Measurements from ENCODE around the gene TBCD. TPM values are rescaled to one million over a fixed set of nuclear protein-coding genes. Genes with fewer than 3 reads are reported as not detected.

The TBCD gene
- total RNA-seq, 1 experiment from 2014 or later, result 173 TPM

- Mint-ChIP-seq H3K4me3 (no peak overlapping the region), H3K36me3 (no peaks in the 10 kb centered on the region), H3K4me1 (no peaks in the 10 kb centered on the region), H3K9me3 (no peaks in the 10 kb centered on the region), H3K27ac (no peak overlapping the region), H3K27me3 (ENCODE audit: low read depth) (peaks cover 9% of the 10 kb centered on the region)
- ChIA-PET CTCF (interaction anchor here (0.6 to 1.4 kb wide), 4 partner anchors 18 to 371 kb away, joined by 3 to 8 read pairs (median 3); no protein-coding TSS in a partner anchor), POLR2A (no interaction called here)
- no peak for TF ChIP-seq ZNF263 (CRISPR knock-in tag; IDR thresholded peaks at IDR 0.05; ENCODE audit: low read depth)
- no peak for TF ChIP-seq ESRRA (CRISPR knock-in tag; IDR thresholded peaks at IDR 0.05; ENCODE audit: borderline replicate concordance)
- no peak for TF ChIP-seq NFATC4 (CRISPR knock-in tag; IDR thresholded peaks at IDR 0.05)
- TF ChIP-seq ATF2 (CRISPR knock-in tag; IDR thresholded peaks at IDR 0.05; ENCODE audit: borderline replicate concordance, low read depth), result no peak
- DNase-seq (ENCODE audit: low spot score), result no peak
- no peak for ATAC-seq
Observed at GRCh38 chr17:82709676-82710498, 42.0 kb upstream of the TBCD start.

DNA sequence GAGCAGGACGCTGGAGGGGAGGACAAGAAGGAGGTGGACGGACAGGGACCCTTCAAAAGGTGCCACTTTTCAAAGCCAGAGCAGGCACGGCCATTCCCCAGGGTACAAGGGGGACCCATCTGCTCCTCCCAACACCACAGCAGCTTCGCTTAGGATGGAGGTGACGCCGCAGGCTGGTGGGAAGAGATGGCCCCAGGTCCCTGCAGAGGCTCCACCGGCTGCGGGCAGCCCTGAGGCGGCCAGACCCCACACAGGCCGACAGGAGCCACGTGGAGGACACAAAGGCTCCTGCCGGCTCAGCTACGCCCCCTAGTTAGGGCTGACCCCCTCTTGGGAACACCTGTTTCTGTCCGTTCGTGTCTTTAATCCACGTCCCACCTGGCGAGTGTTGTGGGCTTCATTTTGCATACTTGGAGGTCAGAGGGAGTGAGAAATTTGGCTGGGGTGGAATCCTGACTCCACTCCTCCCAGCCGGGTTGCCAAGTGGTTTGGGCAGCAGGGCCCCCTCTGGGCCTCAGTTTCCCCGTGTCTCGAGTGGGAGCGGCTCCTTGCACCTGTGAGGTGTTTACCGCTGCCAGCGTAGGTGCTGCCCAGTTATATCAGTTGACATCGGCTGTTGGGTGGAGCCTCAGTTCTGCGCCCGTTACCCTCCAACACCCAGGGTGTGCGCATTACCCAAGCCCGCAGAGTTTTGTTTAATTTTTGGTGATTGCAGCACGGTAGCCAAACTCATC lies 41.2 kb upstream of the TBCD start:
- H3K27me3 Mint-ChIP-seq (ENCODE audit: low read depth), result peaks cover 17% of the 10 kb centered on the region
- ChIA-PET CTCF (interaction anchor here (0.6 to 1.8 kb wide), 4 partner anchors 18 to 372 kb away, joined by 3 to 8 read pairs (median 4); no protein-coding TSS in a partner anchor), POLR2A (no interaction called here)

More for the DNA sequence above, 41.2 kb upstream of the TBCD start:
- Mint-ChIP-seq H3K27ac (no peak overlapping the region), H3K4me3 (no peak overlapping the region), H3K4me1 (peaks cover 2% of the 10 kb centered on the region), H3K9me3 (no peaks in the 10 kb centered on the region), H3K36me3 (no peaks in the 10 kb centered on the region)
- DNase-seq (ENCODE audit: low spot score) (no peak), ATAC-seq (peak; percentile 59)
- TF ChIP-seq CREM (CRISPR knock-in tag; IDR thresholded peaks at IDR 0.05) (no peak), NFYB (CRISPR knock-in tag; conservative IDR thresholded peaks at IDR 0.05; ENCODE audit: low read depth) (no peak), ZMAT4 (CRISPR knock-in tag; IDR thresholded peaks at IDR 0.05) (no peak), USF2 (CRISPR knock-in tag; IDR thresholded peaks at IDR 0.05) (peak; percentile 32; the same call in 1 of the 2 replicates), TEAD1 (CRISPR knock-in tag; IDR thresholded peaks at IDR 0.05) (no peak), ZSCAN18 (CRISPR knock-in tag; IDR thresholded peaks at IDR 0.05) (no peak)
- TF ChIP-seq, protein P1, sequence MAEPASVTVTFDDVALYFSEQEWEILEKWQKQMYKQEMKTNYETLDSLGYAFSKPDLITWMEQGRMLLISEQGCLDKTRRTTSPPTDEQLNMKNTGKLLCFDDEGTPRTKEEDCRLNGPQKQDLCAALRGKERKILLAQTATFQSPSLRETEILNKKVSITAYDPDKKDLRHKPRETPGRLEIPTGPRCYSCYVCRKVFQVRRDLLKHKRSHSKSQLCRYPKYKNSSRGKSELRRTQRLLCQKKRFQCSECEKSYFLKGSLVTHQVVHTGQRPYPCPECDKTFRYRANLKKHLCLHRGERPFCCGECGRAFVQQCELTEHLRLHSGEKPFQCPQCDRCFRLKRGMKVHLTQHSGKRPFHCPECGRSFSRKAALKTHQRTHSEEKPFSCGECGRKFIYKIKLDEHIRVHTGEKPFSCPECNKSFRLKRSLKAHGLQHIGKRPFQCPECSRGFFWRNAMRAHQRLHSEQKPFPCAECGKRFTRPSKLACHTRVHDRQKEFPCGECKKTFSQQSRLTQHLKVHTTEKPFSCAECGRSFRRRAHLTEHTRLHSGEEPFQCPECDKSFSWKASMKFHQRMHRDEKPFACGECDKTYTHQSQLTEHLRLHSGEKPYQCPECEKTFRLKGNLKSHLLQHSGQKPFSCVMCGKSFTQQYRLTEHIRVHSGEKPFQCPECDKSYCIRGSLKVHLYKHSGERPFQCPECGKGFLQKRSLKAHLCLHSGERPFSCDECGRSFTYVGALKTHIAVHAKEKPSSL (CRISPR knock-in tag; conservative IDR thresholded peaks at IDR 0.05), result no peak
